GM13976 (cell line): ENCODE results near the gene EPS15.

Source experiments
- DNase-seq: peaks from one replicate; pipeline ENCODE4 v3.0.0; 2012; ENCODE audit warnings: low spot score
- CTCF ChIP-seq: IDR thresholded peaks from 2 replicates; pipeline ENCODE4 v1.5.1; 2012; ENCODE audit warnings: borderline replicate concordance, mild to moderate bottlenecking; ENCODE audit not compliant: insufficient read depth; ENCODE audit errors: extremely low read depth, missing control alignments, control extremely low read depth
- in situ Hi-C: fragments of 300-500 bp; cut with MboI; formaldehyde crosslinking; loops from one replicate; pipeline ENCODE4 v1.12.0; 2022; ENCODE audit warnings: low sequenced_read_pairs, mixed read lengths, inconsistent platforms; ENCODE audit not compliant: unreplicated experiment

The EPS15 gene

GRCh38 chr1:51553911-51554310 lies 34.8 kb upstream of the EPS15 start:
- in situ Hi-C loops: no loop called here

GRCh38 chr1:51552929-51553807 lies 34.1 kb upstream of the EPS15 start:
- DNase-seq: no peak
- TF ChIP-seq CTCF: no peak
- in situ Hi-C loops: no loop called here

More at GRCh38 chr1:51553911-51554310, 34.8 kb upstream of the EPS15 start:
- TF ChIP-seq CTCF: no peak
- DNase-seq: no peak

- in situ Hi-C loops: no loop called here
- DNase-seq: peak; percentile 36
- TF ChIP-seq CTCF: no peak
Observed at GRCh38 chr1:51551848-51552296, 32.8 kb upstream of the EPS15 start.

- in situ Hi-C loops: no loop called here
- no peak for DNase-seq
- no peak for TF ChIP-seq CTCF
Observed at GRCh38 chr1:51551081-51551480, 32.0 kb upstream of the EPS15 start.

- TF ChIP-seq CTCF: no peak
- DNase-seq: no peak
- in situ Hi-C loops: loop anchor here (25.0 kb wide), 1 partner anchor 588 kb away; the partner anchor contains the start of genes CDKN2C and FAF1
Observed at GRCh38 chr1:51549901-51550300, 30.8 kb upstream of the EPS15 start.

GRCh38 chr1:51549016-51549619 lies 30.1 kb upstream of the EPS15 start:
- no peak for TF ChIP-seq CTCF
- no peak for DNase-seq
- in situ Hi-C loops: loop anchor here (25.0 kb wide), 1 partner anchor 587 kb away; the partner anchor contains the start of genes CDKN2C and FAF1
